Measurements from ENCODE around the gene ADAMTS2. TPM values are rescaled to one million over a fixed set of nuclear protein-coding genes. Genes with fewer than 3 reads are reported as not detected.

ADAMTS2 gene
- total and polyA plus RNA-seq, 2 experiments from 2014 or later: 1.6 to 8.1 TPM

DNA sequence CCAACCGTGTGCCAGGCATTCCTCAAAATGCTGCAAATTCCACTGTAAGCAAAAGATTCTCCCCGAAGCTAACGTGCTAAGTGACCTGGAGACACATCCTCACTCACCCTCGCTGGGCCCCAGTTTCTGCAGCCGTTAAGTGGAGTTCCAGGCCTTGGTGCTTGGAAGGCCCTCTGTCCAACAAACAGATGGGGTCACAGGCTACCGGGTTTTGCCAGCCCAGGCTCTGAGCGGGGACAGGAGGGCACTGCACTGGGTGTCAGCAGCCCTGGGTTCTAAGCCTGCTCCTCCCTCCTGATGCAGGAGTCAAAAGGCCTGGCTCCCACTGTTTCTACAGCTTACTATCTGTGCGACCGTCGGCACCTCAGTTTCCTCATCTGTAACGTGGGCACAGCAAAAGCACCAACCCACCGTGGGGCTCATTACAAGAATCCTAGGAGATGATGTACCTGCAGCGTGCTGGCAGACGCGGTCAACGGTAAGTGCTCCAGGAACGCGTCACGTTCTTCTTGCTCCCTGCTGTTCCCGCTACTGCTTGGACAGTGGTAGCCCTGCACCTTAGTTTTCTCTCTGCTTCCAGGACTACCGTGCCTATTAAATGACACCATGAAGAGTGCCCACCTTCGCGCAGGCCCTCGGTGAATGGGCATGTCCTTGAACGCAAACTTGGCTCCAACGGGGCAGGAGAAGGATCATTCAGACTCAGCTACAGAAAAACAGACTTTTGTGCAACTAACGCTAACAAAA is 84.8 kb downstream of the ADAMTS2 start (continued):
- TF ChIP-seq EZH2phosphoT487 (IDR thresholded peaks at IDR 0.05; ENCODE audit: unreplicated experiment) (no peak), ZNF114 (CRISPR knock-in tag; IDR thresholded peaks at IDR 0.05) (no peak)

DNA sequence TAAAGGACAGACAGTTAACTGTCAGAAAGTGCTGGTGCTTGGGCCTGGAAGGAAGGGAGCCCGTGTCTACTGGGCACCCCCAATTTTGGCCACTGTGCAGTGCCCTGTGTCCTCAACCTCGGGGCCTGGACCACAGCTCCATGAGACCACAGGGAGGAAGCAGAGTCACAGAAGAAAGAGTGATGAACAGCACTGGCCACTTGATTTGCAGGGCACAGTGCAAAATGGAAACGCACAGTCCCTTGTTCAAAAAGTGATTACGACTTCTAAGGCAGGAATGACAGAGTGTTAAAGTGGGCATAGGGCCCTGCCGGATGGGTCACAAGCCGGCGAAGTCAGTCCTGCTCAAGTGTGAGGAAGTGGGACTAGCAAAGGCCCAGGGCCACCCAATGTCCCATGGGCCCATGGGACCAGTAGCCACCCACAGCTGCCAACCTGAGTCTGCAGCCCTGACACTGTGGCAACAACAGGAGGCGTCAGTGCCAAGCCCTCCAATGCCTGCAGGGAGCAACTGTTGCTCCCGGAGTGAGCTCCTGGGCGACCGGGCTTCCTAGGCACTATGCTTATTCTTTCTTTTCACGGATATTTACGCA is 85.4 kb downstream of the ADAMTS2 start:
- no peak overlapping the region for H2AFZ ChIP-seq
- no peak overlapping the region for H3K4me3 ChIP-seq
- no peak overlapping the region for H3K4me2 ChIP-seq
- Mint-ChIP-seq H3K9me3 (no peaks in the 10 kb centered on the region), H3K27me3 (ENCODE audit: insufficient read depth, low read depth, poor library complexity) (peaks cover 3% of the 10 kb centered on the region), H3K4me3 (no peak overlapping the region), H3K4me1 (peaks cover 5% of the 10 kb centered on the region; the same call in 2 of the 3 replicates), H3K36me3 (ENCODE audit: low read depth) (no peaks in the 10 kb centered on the region; the same call in 2 of the 3 replicates), H3K27ac (no peak overlapping the region)
- H3F3A ChIP-seq (replicated peaks; ENCODE audit: low read depth): no peaks in the 10 kb centered on the region
- H3K36me3 ChIP-seq (ENCODE audit: insufficient read depth): no peaks in the 10 kb centered on the region
- H3K4me1 ChIP-seq (ENCODE audit: insufficient read depth): no peaks in the 10 kb centered on the region
- no peak overlapping the region for H3K27ac ChIP-seq (ENCODE audit: low read depth)
- no peaks in the 10 kb centered on the region for H3K9me2 ChIP-seq (ENCODE audit: insufficient read depth)
- no peaks in the 10 kb centered on the region for H3K27me3 ChIP-seq (ENCODE audit: insufficient read depth)
- ATAC-seq (no peak), DNase-seq (ENCODE audit: low spot score) (no peak)
- no peaks in the 10 kb centered on the region for H4K20me1 ChIP-seq (replicated peaks; ENCODE audit: insufficient read depth)
- no peaks in the 10 kb centered on the region for H3K79me2 ChIP-seq (replicated peaks; ENCODE audit: insufficient read depth)
- TF ChIP-seq, protein P1, sequence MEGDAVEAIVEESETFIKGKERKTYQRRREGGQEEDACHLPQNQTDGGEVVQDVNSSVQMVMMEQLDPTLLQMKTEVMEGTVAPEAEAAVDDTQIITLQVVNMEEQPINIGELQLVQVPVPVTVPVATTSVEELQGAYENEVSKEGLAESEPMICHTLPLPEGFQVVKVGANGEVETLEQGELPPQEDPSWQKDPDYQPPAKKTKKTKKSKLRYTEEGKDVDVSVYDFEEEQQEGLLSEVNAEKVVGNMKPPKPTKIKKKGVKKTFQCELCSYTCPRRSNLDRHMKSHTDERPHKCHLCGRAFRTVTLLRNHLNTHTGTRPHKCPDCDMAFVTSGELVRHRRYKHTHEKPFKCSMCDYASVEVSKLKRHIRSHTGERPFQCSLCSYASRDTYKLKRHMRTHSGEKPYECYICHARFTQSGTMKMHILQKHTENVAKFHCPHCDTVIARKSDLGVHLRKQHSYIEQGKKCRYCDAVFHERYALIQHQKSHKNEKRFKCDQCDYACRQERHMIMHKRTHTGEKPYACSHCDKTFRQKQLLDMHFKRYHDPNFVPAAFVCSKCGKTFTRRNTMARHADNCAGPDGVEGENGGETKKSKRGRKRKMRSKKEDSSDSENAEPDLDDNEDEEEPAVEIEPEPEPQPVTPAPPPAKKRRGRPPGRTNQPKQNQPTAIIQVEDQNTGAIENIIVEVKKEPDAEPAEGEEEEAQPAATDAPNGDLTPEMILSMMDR (conservative IDR thresholded peaks at IDR 0.05; ENCODE audit: low read depth in 2 of 2): no peak
- TF ChIP-seq, protein P2, sequence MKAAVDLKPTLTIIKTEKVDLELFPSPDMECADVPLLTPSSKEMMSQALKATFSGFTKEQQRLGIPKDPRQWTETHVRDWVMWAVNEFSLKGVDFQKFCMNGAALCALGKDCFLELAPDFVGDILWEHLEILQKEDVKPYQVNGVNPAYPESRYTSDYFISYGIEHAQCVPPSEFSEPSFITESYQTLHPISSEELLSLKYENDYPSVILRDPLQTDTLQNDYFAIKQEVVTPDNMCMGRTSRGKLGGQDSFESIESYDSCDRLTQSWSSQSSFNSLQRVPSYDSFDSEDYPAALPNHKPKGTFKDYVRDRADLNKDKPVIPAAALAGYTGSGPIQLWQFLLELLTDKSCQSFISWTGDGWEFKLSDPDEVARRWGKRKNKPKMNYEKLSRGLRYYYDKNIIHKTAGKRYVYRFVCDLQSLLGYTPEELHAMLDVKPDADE (IDR thresholded peaks at IDR 0.05): no peak
- TF ChIP-seq STAT1 (IDR thresholded peaks at IDR 0.05; ENCODE audit: unreplicated experiment) (no peak), NANOG (IDR thresholded peaks at IDR 0.05; ENCODE audit: borderline replicate concordance) (no peak), ZNF114 (CRISPR knock-in tag; IDR thresholded peaks at IDR 0.05) (no peak), CREB1 (CRISPR knock-in tag; IDR thresholded peaks at IDR 0.05; ENCODE audit: low read depth) (no peak), POLR2AphosphoS5 (IDR thresholded peaks at IDR 0.05; ENCODE audit: low read depth) (no peak), ZNF331 (CRISPR knock-in tag; IDR thresholded peaks at IDR 0.05; ENCODE audit: low read depth) (no peak), EZH2phosphoT487 (IDR thresholded peaks at IDR 0.05; ENCODE audit: unreplicated experiment) (no peak)
- TF ChIP-seq, protein P3, sequence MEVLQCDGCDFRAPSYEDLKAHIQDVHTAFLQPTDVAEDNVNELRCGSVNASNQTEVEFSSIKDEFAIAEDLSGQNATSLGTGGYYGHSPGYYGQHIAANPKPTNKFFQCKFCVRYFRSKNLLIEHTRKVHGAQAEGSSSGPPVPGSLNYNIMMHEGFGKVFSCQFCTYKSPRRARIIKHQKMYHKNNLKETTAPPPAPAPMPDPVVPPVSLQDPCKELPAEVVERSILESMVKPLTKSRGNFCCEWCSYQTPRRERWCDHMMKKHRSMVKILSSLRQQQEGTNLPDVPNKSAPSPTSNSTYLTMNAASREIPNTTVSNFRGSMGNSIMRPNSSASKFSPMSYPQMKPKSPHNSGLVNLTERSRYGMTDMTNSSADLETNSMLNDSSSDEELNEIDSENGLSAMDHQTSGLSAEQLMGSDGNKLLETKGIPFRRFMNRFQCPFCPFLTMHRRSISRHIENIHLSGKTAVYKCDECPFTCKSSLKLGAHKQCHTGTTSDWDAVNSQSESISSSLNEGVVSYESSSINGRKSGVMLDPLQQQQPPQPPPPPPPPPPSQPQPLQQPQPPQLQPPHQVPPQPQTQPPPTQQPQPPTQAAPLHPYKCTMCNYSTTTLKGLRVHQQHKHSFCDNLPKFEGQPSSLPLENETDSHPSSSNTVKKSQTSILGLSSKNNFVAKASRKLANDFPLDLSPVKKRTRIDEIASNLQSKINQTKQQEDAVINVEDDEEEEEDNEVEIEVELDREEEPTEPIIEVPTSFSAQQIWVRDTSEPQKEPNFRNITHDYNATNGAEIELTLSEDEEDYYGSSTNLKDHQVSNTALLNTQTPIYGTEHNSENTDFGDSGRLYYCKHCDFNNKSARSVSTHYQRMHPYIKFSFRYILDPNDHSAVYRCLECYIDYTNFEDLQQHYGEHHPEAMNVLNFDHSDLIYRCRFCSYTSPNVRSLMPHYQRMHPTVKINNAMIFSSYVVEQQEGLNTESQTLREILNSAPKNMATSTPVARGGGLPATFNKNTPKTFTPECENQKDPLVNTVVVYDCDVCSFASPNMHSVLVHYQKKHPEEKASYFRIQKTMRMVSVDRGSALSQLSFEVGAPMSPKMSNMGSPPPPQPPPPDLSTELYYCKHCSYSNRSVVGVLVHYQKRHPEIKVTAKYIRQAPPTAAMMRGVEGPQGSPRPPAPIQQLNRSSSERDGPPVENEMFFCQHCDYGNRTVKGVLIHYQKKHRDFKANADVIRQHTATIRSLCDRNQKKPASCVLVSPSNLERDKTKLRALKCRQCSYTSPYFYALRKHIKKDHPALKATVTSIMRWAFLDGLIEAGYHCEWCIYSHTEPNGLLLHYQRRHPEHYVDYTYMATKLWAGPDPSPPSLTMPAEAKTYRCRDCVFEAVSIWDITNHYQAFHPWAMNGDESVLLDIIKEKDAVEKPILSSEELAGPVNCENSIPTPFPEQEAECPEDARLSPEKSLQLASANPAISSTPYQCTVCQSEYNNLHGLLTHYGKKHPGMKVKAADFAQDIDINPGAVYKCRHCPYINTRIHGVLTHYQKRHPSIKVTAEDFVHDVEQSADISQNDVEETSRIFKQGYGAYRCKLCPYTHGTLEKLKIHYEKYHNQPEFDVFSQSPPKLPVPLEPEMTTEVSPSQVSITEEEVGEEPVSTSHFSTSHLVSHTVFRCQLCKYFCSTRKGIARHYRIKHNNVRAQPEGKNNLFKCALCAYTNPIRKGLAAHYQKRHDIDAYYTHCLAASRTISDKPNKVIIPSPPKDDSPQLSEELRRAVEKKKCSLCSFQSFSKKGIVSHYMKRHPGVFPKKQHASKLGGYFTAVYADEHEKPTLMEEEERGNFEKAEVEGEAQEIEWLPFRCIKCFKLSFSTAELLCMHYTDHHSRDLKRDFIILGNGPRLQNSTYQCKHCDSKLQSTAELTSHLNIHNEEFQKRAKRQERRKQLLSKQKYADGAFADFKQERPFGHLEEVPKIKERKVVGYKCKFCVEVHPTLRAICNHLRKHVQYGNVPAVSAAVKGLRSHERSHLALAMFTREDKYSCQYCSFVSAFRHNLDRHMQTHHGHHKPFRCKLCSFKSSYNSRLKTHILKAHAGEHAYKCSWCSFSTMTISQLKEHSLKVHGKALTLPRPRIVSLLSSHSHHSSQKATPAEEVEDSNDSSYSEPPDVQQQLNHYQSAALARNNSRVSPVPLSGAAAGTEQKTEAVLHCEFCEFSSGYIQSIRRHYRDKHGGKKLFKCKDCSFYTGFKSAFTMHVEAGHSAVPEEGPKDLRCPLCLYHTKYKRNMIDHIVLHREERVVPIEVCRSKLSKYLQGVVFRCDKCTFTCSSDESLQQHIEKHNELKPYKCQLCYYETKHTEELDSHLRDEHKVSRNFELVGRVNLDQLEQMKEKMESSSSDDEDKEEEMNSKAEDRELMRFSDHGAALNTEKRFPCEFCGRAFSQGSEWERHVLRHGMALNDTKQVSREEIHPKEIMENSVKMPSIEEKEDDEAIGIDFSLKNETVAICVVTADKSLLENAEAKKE (CRISPR knock-in tag; IDR thresholded peaks at IDR 0.05): no peak
- TF ChIP-seq, protein P4, sequence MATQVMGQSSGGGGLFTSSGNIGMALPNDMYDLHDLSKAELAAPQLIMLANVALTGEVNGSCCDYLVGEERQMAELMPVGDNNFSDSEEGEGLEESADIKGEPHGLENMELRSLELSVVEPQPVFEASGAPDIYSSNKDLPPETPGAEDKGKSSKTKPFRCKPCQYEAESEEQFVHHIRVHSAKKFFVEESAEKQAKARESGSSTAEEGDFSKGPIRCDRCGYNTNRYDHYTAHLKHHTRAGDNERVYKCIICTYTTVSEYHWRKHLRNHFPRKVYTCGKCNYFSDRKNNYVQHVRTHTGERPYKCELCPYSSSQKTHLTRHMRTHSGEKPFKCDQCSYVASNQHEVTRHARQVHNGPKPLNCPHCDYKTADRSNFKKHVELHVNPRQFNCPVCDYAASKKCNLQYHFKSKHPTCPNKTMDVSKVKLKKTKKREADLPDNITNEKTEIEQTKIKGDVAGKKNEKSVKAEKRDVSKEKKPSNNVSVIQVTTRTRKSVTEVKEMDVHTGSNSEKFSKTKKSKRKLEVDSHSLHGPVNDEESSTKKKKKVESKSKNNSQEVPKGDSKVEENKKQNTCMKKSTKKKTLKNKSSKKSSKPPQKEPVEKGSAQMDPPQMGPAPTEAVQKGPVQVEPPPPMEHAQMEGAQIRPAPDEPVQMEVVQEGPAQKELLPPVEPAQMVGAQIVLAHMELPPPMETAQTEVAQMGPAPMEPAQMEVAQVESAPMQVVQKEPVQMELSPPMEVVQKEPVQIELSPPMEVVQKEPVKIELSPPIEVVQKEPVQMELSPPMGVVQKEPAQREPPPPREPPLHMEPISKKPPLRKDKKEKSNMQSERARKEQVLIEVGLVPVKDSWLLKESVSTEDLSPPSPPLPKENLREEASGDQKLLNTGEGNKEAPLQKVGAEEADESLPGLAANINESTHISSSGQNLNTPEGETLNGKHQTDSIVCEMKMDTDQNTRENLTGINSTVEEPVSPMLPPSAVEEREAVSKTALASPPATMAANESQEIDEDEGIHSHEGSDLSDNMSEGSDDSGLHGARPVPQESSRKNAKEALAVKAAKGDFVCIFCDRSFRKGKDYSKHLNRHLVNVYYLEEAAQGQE (IDR thresholded peaks at IDR 0.05; ENCODE audit: unreplicated experiment): no peak

All from GM23338 (cell line).